T-helper 2 cell treated with Interferon-gamma antibody and Interleukin-4, amounts not matched to agents 100 ng/mL and 5 ng/mL, for 36 hours (primary cell): ENCODE results near the gene TBCCD1. TPM values are rescaled to one million over a fixed set of nuclear protein-coding genes. Genes with fewer than 3 reads are reported as not detected.
"Not testable (repeated sequence)": the region's sequence is repeated elsewhere in the genome, so short reads cannot be mapped to it uniquely, and the experiment has no call there.

Experiments used
- intact Hi-C: fragments of 100-400 bp; cut with micrococcal nuclease; formaldehyde crosslinking; loops from one replicate; pipeline ENCODE4 v1.15.1; 2023
- total RNA-seq: library from RNA; stranded (reverse); gene quantifications from 2 replicates; pipeline ENCODE4 v1.2.3, GENCODE V29; 2022

TBCCD1 gene
- total RNA-seq, 1 donor from 2014 or later = 16.0 TPM

- intact Hi-C loops = no loop called here
Measured at GRCh38 chr3:186598108-186598784, 31.1 kb upstream of the TBCCD1 start.

- intact Hi-C loops = no loop called here
Measured at GRCh38 chr3:186596568-186597287, 29.6 kb upstream of the TBCCD1 start.

- intact Hi-C loops = no loop called here
Measured at GRCh38 chr3:186594591-186595113, 27.5 kb upstream of the TBCCD1 start.

GRCh38 chr3:186593862-186594261 is 26.7 kb upstream of the TBCCD1 start:
- intact Hi-C loops = no loop called here

- intact Hi-C loops = no loop called here
Measured at GRCh38 chr3:186592682-186593081, 25.5 kb upstream of the TBCCD1 start.

- intact Hi-C loops = no loop called here
Measured at GRCh38 chr3:186590580-186591295, 23.6 kb upstream of the TBCCD1 start.

GRCh38 chr3:186589856-186590579 is 22.9 kb upstream of the TBCCD1 start:
- intact Hi-C loops = no loop called here

- intact Hi-C loops = no loop called here
Measured at GRCh38 chr3:186589121-186589520, 22.0 kb upstream of the TBCCD1 start.

GRCh38 chr3:186588632-186589031 is 21.5 kb upstream of the TBCCD1 start:
- intact Hi-C loops = no loop called here

- intact Hi-C loops = no loop called here
Measured at GRCh38 chr3:186587183-186587582, 20.0 kb upstream of the TBCCD1 start.

- intact Hi-C loops = not testable (repeated sequence)
Measured at GRCh38 chr3:186586245-186586644, 19.1 kb upstream of the TBCCD1 start.

GRCh38 chr3:186583831-186584230 is 16.7 kb upstream of the TBCCD1 start:
- intact Hi-C loops = no loop called here

- intact Hi-C loops = no loop called here
Measured at GRCh38 chr3:186582541-186582940, 15.4 kb upstream of the TBCCD1 start.

GRCh38 chr3:186580785-186581184 is 13.6 kb upstream of the TBCCD1 start:
- intact Hi-C loops = no loop called here

- intact Hi-C loops = no loop called here
Measured at GRCh38 chr3:186577521-186577920, 10.4 kb upstream of the TBCCD1 start.

- intact Hi-C loops = loop anchor here (2.0 kb wide), 2 partner anchors 255 to 567 kb away; partner anchors contain the start of gene RPL39L
Measured at GRCh38 chr3:186571644-186572013, 4.5 kb upstream of the TBCCD1 start.

GRCh38 chr3:186570941-186571643 is 4.0 kb upstream of the TBCCD1 start:
- intact Hi-C loops = loop anchor here (1.0 to 2.0 kb wide), 6 partner anchors 212 to 985 kb away; partner anchors contain the start of genes EIF4A2, RFC4, RPL39L and SENP2

- intact Hi-C loops = loop anchor here (1.0 to 2.0 kb wide), 6 partner anchors 213 to 984 kb away; partner anchors contain the start of genes EIF4A2, RFC4, RPL39L and SENP2
Measured at GRCh38 chr3:186570096-186570940, 3.2 kb upstream of the TBCCD1 start, which contains the start of gene DNAJB11. DNAJB11 (plus strand) TSS chr3:186570720; CDS start chr3:186570898, 178 bp downstream.

GRCh38 chr3:186569779-186570095 is 2.6 kb upstream of the TBCCD1 start:
- intact Hi-C loops = loop anchor here (1.0 to 10.0 kb wide), 8 partner anchors 48 to 983 kb away; partner anchors contain the start of genes EIF4A2, RFC4, RPL39L and SENP2
